Measurements from ENCODE around the gene RYR1.

RYR1 gene

GRCh38 chr19:38632476-38633213 lies 199.2 kb downstream of the RYR1 start:
- no peak overlapping the region for H3K27ac ChIP-seq (replicated peaks)
- no peaks in the 10 kb centered on the region for H3K27me3 ChIP-seq (ENCODE audit: insufficient read depth, poor library complexity, severe bottlenecking)
- no peak for TF ChIP-seq GABPA (IDR thresholded peaks at IDR 0.05; ENCODE audit: low read depth)
- TF ChIP-seq, protein P1, sequence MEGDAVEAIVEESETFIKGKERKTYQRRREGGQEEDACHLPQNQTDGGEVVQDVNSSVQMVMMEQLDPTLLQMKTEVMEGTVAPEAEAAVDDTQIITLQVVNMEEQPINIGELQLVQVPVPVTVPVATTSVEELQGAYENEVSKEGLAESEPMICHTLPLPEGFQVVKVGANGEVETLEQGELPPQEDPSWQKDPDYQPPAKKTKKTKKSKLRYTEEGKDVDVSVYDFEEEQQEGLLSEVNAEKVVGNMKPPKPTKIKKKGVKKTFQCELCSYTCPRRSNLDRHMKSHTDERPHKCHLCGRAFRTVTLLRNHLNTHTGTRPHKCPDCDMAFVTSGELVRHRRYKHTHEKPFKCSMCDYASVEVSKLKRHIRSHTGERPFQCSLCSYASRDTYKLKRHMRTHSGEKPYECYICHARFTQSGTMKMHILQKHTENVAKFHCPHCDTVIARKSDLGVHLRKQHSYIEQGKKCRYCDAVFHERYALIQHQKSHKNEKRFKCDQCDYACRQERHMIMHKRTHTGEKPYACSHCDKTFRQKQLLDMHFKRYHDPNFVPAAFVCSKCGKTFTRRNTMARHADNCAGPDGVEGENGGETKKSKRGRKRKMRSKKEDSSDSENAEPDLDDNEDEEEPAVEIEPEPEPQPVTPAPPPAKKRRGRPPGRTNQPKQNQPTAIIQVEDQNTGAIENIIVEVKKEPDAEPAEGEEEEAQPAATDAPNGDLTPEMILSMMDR (IDR thresholded peaks at IDR 0.05; ENCODE audit: insufficient read depth, low read length): no peak
- no peak for TF ChIP-seq REST (IDR thresholded peaks at IDR 0.05; ENCODE audit: insufficient replicate concordance, low read depth)
- no peak for TF ChIP-seq SPI1 (IDR thresholded peaks at IDR 0.05; ENCODE audit: borderline replicate concordance, low read depth)
- TF ChIP-seq POLR2AphosphoS5 (IDR thresholded peaks at IDR 0.05; ENCODE audit: low read depth): no peak

GRCh38 chr19:38634757-38635482 lies 201.4 kb downstream of the RYR1 start:
- no peak for TF ChIP-seq POLR2AphosphoS5 (IDR thresholded peaks at IDR 0.05; ENCODE audit: low read depth)
- no peak for TF ChIP-seq REST (IDR thresholded peaks at IDR 0.05; ENCODE audit: insufficient replicate concordance, low read depth)
- no peak for TF ChIP-seq SPI1 (IDR thresholded peaks at IDR 0.05; ENCODE audit: borderline replicate concordance, low read depth)
- TF ChIP-seq, protein P1 (IDR thresholded peaks at IDR 0.05; ENCODE audit: insufficient read depth, low read length): peak; percentile 76
- no peak for TF ChIP-seq GABPA (IDR thresholded peaks at IDR 0.05; ENCODE audit: low read depth)
- peak in 1 of 2 experiments; percentile 73 for DNase-seq (ENCODE audit: low read depth in 1 of 2, low spot score in 1 of 2)
- Histone ChIP-seq H3K4me3 (replicated peaks; ENCODE audit: insufficient read depth, low read length) (no peak overlapping the region), H3K27me3 (ENCODE audit: insufficient read depth, poor library complexity, severe bottlenecking) (no peaks in the 10 kb centered on the region), H3K27ac (replicated peaks) (no peak overlapping the region)

More at GRCh38 chr19:38632476-38633213, 199.2 kb downstream of the RYR1 start:
- no peak overlapping the region for H3K4me3 ChIP-seq (replicated peaks; ENCODE audit: insufficient read depth, low read length)
- DNase-seq (ENCODE audit: low read depth in 1 of 2, low spot score in 1 of 2): no peak

DNA sequence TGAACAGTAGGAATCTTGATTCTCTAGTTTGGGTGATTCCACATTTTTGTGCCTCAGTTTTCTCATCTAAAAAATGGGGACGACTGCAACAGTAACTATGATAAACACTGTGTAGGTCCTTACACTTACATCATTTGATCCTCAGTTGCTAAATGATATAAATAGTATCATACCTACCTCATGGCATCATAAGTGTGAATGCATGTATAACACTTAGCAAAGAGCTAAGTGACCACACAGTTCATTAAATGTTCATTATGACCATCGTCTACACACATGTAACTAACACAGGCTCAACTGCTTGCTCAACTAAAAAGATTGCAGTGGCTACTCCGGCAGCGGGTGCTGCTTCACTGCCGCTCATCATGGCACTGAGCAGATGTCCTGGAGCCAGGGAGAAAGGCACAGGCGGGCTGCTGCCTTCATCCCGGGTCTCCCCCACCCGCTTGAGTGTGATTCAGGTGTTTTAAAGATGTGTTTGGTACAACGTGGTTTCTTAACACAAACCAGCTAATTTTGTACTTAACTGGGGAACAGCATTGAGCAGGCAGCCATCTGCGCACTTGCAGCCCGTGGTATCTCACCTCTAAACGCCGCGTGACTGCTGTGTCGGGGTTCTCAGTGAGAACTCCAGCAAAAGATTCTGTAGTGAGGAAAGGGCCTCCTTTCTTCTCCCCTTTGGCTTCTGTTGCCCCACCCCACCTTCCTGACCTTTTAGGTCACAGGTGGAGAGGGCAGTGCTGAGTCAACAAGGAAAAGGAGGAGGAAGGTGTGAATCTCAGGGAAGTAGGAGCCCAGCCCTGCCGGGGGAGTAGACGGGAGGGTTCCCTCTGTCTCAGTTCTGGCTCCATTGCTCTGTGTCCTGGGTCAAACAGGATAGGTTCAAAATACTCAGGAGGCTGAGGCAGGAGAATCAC lies 202.2 kb downstream of the RYR1 start:
- TF ChIP-seq SPI1 (IDR thresholded peaks at IDR 0.05; ENCODE audit: borderline replicate concordance, low read depth) (no peak), REST (IDR thresholded peaks at IDR 0.05; ENCODE audit: insufficient replicate concordance, low read depth) (no peak), POLR2AphosphoS5 (IDR thresholded peaks at IDR 0.05; ENCODE audit: low read depth) (no peak), GABPA (IDR thresholded peaks at IDR 0.05; ENCODE audit: low read depth) (no peak)
- TF ChIP-seq, protein P1 (IDR thresholded peaks at IDR 0.05; ENCODE audit: insufficient read depth, low read length): no peak
- DNase-seq (ENCODE audit: low read depth in 1 of 2, low spot score in 1 of 2): no peak
- no peak overlapping the region for H3K4me3 ChIP-seq (replicated peaks; ENCODE audit: insufficient read depth, low read length)
- H3K27me3 ChIP-seq (ENCODE audit: insufficient read depth, poor library complexity, severe bottlenecking): no peaks in the 10 kb centered on the region
- no peak overlapping the region for H3K27ac ChIP-seq (replicated peaks)

All from HL-60 (cell line).